WTC11 (cell line): Measurements from ENCODE around the gene ADAM12. TPM values are rescaled to one million over a fixed set of nuclear protein-coding genes. Genes with fewer than 3 reads are reported as not detected.

ENCODE experiments used
- ATAC-seq: fragments of 200-7000 bp; cut with Tn5 transposase; 2 replicates; pipeline ENCODE4 v1.10.0; 2021; ENCODE audit warnings: mild to moderate bottlenecking, moderate library complexity
- CTCF ChIA-PET: fragments of 300-600 bp; sonication (Branson Sonifier 250); formaldehyde crosslinking; loops from one replicate; lab custom pipeline; 2021; ENCODE audit warnings: antibody characterized with exemption; lab: Charles Lee
- POLR2A ChIA-PET: fragments of 350-600 bp; sonication (Branson Sonifier 250); formaldehyde crosslinking; loops from one replicate; lab custom pipeline; 2021; ENCODE audit warnings: antibody characterized with exemption; lab: Charles Lee
- DNase-seq: peaks from one replicate; pipeline ENCODE4 v3.0.0; 2021; ENCODE audit warnings: low spot score
- H3K27ac Mint-ChIP-seq: 2 replicates; pipeline ENCODE4 v1.8.0; 2021; ENCODE audit warnings: mixed read lengths
- H3K27me3 Mint-ChIP-seq: 2 replicates; pipeline ENCODE4 v1.8.0; 2021; ENCODE audit warnings: low read depth, mild to moderate bottlenecking, moderate library complexity, mixed read lengths
- H3K36me3 Mint-ChIP-seq: 2 replicates; pipeline ENCODE4 v1.8.0; 2021; ENCODE audit warnings: mixed read lengths
- H3K4me1 Mint-ChIP-seq: 2 replicates; pipeline ENCODE4 v1.8.0; 2022; ENCODE audit warnings: mixed read lengths
- H3K4me3 Mint-ChIP-seq: 2 replicates; pipeline ENCODE4 v1.8.0; 2021; ENCODE audit warnings: mild to moderate bottlenecking, moderate library complexity, mixed read lengths
- H3K9me3 Mint-ChIP-seq: 2 replicates; pipeline ENCODE4 v1.8.0; 2021; ENCODE audit warnings: mixed read lengths
- CBFB ChIP-seq: sonication (generic); formaldehyde crosslinking; IDR thresholded peaks from 2 replicates; pipeline ENCODE4 v1.8.1; 2022; ENCODE audit warnings: mild to moderate bottlenecking, low read depth, missing genetic modification reagents
- ELF4 ChIP-seq: sonication (generic); formaldehyde crosslinking; IDR thresholded peaks from 2 replicates; pipeline ENCODE4 v1.8.1; 2022; ENCODE audit warnings: low read depth, mild to moderate bottlenecking, moderate library complexity, missing genetic modification reagents
- FOXP1 ChIP-seq: sonication (generic); formaldehyde crosslinking; IDR thresholded peaks from 2 replicates; pipeline ENCODE4 v1.8.0; 2022; ENCODE audit warnings: missing genetic modification reagents, mild to moderate bottlenecking, moderate library complexity, borderline replicate concordance
- KAT7 ChIP-seq: sonication (generic); formaldehyde crosslinking; IDR thresholded peaks from 2 replicates; pipeline ENCODE4 v1.8.1; 2023; ENCODE audit warnings: missing genetic modification reagents, mild to moderate bottlenecking, borderline replicate concordance
- MXD4 ChIP-seq: fragments of 250-450 bp; sonication (Bioruptor Pico); IDR thresholded peaks from 2 replicates; pipeline ENCODE4 v1.8.0; 2021; ENCODE audit warnings: mild to moderate bottlenecking, moderate library complexity, borderline replicate concordance
- NFYB ChIP-seq: sonication (generic); formaldehyde crosslinking; conservative IDR thresholded peaks from 2 replicates; pipeline ENCODE4 v1.8.0; 2022; ENCODE audit warnings: low read depth, missing genetic modification reagents
- TCF7 ChIP-seq: sonication (generic); formaldehyde crosslinking; IDR thresholded peaks from 2 replicates; pipeline ENCODE4 v1.8.0; 2022; ENCODE audit warnings: mild to moderate bottlenecking, low read depth, missing genetic modification reagents, moderate library complexity
- TEAD4 ChIP-seq: sonication (generic); formaldehyde crosslinking; IDR thresholded peaks from 2 replicates; pipeline ENCODE4 v1.8.0; 2022; ENCODE audit warnings: mild to moderate bottlenecking, missing genetic modification reagents
- TP53 ChIP-seq: sonication (generic); formaldehyde crosslinking; IDR thresholded peaks from 2 replicates; pipeline ENCODE4 v1.8.1; 2023; ENCODE audit warnings: mild to moderate bottlenecking, missing genetic modification reagents
- ZNF263 ChIP-seq: sonication (generic); formaldehyde crosslinking; IDR thresholded peaks from 2 replicates; pipeline ENCODE4 v1.8.1; 2022; ENCODE audit warnings: low read depth, mild to moderate bottlenecking, moderate library complexity, missing genetic modification reagents
- ZNF423 ChIP-seq: fragments of 250-450 bp; sonication (Bioruptor Pico); IDR thresholded peaks from 2 replicates; pipeline ENCODE4 v2.1.2; 2022; ENCODE audit warnings: mild to moderate bottlenecking, moderate library complexity
- total RNA-seq: library from RNA; stranded (reverse); gene quantifications from 3 replicates; pipeline ENCODE4 v1.2.3, GENCODE V29; 2021
- TF ChIP-seq, protein P1 (sequence below): fragments of 250-450 bp; sonication (Bioruptor Pico); IDR thresholded peaks from 2 replicates; pipeline ENCODE4 v1.9.0; 2021; ENCODE audit warnings: mild to moderate bottlenecking
- TF ChIP-seq, protein P2 (sequence below): fragments of 250-450 bp; sonication (Bioruptor Pico); IDR thresholded peaks from 2 replicates; pipeline ENCODE4 v1.9.0; 2021; ENCODE audit warnings: moderate library complexity, mild to moderate bottlenecking, inconsistent platforms, borderline replicate concordance
- TF ChIP-seq, protein P3 (sequence below): sonication (generic); formaldehyde crosslinking; IDR thresholded peaks from 2 replicates; pipeline ENCODE4 v1.8.0; 2023; ENCODE audit warnings: missing genetic modification reagents
- TF ChIP-seq, protein P4 (sequence below): sonication (generic); formaldehyde crosslinking; IDR thresholded peaks from 2 replicates; pipeline ENCODE4 v1.8.0; 2022; ENCODE audit warnings: mild to moderate bottlenecking, missing genetic modification reagents
- TF ChIP-seq, protein P5 (sequence below): sonication (generic); formaldehyde crosslinking; IDR thresholded peaks from 2 replicates; pipeline ENCODE4 v1.8.1; 2022; ENCODE audit warnings: low read depth, missing genetic modification reagents, borderline replicate concordance
- TF ChIP-seq, protein P6 (sequence below): sonication (generic); formaldehyde crosslinking; IDR thresholded peaks from 2 replicates; pipeline ENCODE4 v1.8.1; 2022; ENCODE audit warnings: mild to moderate bottlenecking, moderate library complexity, missing genetic modification reagents
- TF ChIP-seq, protein P7 (sequence below): fragments of 200-600 bp; IDR thresholded peaks from 2 replicates; pipeline ENCODE4 v1.8.0; 2022; ENCODE audit warnings: antibody characterized with exemption
- TF ChIP-seq, protein P8 (sequence below): sonication (generic); formaldehyde crosslinking; conservative IDR thresholded peaks from 2 replicates; pipeline ENCODE4 v1.8.1; 2023; ENCODE audit warnings: mild to moderate bottlenecking, low read depth, missing genetic modification reagents, moderate library complexity

ADAM12 gene
- total RNA-seq, 1 experiment from 2014 or later, result 0.22 TPM

DNA sequence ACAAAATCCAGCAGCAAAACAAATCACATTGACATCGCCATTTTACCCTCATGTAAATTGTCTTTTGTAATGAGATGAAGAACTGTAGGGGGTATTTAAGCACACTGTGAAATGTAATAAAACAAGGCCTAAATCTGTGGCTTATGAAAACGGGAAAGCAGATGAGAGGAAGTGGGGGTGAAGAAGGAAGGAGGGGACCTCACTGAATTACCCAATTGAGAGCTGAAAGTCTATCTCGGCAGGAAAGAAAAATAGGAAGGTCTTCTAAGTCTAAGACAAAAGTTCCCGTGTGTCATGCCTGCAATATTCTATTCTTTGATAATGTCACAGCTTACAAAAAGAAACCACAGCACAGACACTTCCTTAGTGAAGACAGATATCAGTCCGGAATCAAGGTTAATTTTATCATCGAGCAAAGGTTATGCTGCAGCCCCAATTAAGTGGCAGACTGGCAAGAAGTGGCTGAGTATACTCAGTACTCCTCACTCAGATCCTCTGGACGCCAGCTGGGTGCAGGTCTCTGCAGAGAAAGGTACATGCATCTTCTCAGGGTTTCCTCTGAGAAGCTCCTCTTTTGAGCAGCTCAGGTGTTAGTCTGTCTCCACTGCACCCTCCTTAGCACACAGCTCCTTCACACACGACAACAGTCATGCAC, 252.2 kb downstream of the ADAM12 start (continued):
- TF ChIP-seq, protein P1, sequence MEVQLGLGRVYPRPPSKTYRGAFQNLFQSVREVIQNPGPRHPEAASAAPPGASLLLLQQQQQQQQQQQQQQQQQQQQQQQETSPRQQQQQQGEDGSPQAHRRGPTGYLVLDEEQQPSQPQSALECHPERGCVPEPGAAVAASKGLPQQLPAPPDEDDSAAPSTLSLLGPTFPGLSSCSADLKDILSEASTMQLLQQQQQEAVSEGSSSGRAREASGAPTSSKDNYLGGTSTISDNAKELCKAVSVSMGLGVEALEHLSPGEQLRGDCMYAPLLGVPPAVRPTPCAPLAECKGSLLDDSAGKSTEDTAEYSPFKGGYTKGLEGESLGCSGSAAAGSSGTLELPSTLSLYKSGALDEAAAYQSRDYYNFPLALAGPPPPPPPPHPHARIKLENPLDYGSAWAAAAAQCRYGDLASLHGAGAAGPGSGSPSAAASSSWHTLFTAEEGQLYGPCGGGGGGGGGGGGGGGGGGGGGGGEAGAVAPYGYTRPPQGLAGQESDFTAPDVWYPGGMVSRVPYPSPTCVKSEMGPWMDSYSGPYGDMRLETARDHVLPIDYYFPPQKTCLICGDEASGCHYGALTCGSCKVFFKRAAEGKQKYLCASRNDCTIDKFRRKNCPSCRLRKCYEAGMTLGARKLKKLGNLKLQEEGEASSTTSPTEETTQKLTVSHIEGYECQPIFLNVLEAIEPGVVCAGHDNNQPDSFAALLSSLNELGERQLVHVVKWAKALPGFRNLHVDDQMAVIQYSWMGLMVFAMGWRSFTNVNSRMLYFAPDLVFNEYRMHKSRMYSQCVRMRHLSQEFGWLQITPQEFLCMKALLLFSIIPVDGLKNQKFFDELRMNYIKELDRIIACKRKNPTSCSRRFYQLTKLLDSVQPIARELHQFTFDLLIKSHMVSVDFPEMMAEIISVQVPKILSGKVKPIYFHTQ (CRISPR knock-in tag), result no peak
- TF ChIP-seq, protein P2, sequence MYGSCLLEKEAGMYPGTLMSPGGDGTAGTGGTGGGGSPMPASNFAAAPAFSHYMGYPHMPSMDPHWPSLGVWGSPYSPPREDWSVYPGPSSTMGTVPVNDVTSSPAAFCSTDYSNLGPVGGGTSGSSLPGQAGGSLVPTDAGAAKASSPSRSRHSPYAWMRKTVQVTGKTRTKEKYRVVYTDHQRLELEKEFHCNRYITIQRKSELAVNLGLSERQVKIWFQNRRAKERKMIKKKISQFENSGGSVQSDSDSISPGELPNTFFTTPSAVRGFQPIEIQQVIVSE (CRISPR knock-in tag), result no peak
- TF ChIP-seq ZNF423 (CRISPR knock-in tag), result no peak
- TF ChIP-seq CBFB (CRISPR knock-in tag), result no peak
- no peak for TF ChIP-seq NFYB
- TF ChIP-seq, protein P3, sequence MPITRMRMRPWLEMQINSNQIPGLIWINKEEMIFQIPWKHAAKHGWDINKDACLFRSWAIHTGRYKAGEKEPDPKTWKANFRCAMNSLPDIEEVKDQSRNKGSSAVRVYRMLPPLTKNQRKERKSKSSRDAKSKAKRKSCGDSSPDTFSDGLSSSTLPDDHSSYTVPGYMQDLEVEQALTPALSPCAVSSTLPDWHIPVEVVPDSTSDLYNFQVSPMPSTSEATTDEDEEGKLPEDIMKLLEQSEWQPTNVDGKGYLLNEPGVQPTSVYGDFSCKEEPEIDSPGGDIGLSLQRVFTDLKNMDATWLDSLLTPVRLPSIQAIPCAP (CRISPR knock-in tag), result no peak
- no peak for TF ChIP-seq MXD4
- TF ChIP-seq TEAD4 (CRISPR knock-in tag), result no peak

DNA sequence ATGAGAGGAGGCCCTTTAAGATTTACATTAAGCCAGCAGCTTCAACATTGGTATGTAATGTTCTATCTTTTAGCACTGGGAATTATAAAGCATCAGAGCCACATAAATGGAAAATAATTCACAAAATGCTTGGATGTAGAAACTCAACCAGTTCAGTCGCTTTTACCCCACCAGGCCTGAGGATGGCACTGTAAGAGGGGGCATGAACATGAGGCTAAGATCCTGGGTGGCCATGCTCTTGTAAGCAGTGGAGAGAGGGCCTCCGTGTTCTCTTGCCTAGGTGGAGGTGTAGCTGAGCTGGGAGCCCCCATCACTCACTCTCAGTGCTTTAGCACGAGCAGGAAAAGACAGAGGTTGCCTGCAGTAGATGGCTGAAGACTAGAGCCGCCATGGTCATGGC, 253.1 kb downstream of the ADAM12 start:
- CTCF ChIA-PET, result interaction anchor here (1.1 to 1.5 kb wide), 2 partner anchors 25 to 201 kb away, joined by 3 to 6 read pairs; no protein-coding TSS in a partner anchor
- Mint-ChIP-seq H3K4me3 (no peak overlapping the region), H3K9me3 (peaks cover 16% of the 10 kb centered on the region), H3K27me3 (peaks cover 5% of the 10 kb centered on the region), H3K4me1 (peaks cover 21% of the 10 kb centered on the region), H3K36me3 (no peaks in the 10 kb centered on the region), H3K27ac (no peak overlapping the region)
- peak; percentile 96 for ATAC-seq
- POLR2A ChIA-PET, result no interaction called here
- peak; percentile 46 for DNase-seq
- no peak for TF ChIP-seq TCF7 (CRISPR knock-in tag)
- TF ChIP-seq, protein P4, sequence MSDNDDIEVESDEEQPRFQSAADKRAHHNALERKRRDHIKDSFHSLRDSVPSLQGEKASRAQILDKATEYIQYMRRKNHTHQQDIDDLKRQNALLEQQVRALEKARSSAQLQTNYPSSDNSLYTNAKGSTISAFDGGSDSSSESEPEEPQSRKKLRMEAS (CRISPR knock-in tag), result no peak
- no peak for TF ChIP-seq MXD4
- no peak for TF ChIP-seq KAT7 (CRISPR knock-in tag)
- TF ChIP-seq, protein P5, sequence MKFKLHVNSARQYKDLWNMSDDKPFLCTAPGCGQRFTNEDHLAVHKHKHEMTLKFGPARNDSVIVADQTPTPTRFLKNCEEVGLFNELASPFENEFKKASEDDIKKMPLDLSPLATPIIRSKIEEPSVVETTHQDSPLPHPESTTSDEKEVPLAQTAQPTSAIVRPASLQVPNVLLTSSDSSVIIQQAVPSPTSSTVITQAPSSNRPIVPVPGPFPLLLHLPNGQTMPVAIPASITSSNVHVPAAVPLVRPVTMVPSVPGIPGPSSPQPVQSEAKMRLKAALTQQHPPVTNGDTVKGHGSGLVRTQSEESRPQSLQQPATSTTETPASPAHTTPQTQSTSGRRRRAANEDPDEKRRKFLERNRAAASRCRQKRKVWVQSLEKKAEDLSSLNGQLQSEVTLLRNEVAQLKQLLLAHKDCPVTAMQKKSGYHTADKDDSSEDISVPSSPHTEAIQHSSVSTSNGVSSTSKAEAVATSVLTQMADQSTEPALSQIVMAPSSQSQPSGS (CRISPR knock-in tag), result no peak
- TF ChIP-seq, protein P6, sequence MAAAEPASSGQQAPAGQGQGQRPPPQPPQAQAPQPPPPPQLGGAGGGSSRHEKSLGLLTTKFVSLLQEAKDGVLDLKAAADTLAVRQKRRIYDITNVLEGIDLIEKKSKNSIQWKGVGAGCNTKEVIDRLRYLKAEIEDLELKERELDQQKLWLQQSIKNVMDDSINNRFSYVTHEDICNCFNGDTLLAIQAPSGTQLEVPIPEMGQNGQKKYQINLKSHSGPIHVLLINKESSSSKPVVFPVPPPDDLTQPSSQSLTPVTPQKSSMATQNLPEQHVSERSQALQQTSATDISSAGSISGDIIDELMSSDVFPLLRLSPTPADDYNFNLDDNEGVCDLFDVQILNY (CRISPR knock-in tag), result no peak
- TF ChIP-seq ZNF263 (CRISPR knock-in tag), result no peak
- no peak for TF ChIP-seq FOXP1 (CRISPR knock-in tag)
- TF ChIP-seq ELF4 (CRISPR knock-in tag), result no peak
- TF ChIP-seq, protein P7, sequence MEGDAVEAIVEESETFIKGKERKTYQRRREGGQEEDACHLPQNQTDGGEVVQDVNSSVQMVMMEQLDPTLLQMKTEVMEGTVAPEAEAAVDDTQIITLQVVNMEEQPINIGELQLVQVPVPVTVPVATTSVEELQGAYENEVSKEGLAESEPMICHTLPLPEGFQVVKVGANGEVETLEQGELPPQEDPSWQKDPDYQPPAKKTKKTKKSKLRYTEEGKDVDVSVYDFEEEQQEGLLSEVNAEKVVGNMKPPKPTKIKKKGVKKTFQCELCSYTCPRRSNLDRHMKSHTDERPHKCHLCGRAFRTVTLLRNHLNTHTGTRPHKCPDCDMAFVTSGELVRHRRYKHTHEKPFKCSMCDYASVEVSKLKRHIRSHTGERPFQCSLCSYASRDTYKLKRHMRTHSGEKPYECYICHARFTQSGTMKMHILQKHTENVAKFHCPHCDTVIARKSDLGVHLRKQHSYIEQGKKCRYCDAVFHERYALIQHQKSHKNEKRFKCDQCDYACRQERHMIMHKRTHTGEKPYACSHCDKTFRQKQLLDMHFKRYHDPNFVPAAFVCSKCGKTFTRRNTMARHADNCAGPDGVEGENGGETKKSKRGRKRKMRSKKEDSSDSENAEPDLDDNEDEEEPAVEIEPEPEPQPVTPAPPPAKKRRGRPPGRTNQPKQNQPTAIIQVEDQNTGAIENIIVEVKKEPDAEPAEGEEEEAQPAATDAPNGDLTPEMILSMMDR, result no peak
- no peak for TF ChIP-seq TP53 (CRISPR knock-in tag)
- TF ChIP-seq, protein P8, sequence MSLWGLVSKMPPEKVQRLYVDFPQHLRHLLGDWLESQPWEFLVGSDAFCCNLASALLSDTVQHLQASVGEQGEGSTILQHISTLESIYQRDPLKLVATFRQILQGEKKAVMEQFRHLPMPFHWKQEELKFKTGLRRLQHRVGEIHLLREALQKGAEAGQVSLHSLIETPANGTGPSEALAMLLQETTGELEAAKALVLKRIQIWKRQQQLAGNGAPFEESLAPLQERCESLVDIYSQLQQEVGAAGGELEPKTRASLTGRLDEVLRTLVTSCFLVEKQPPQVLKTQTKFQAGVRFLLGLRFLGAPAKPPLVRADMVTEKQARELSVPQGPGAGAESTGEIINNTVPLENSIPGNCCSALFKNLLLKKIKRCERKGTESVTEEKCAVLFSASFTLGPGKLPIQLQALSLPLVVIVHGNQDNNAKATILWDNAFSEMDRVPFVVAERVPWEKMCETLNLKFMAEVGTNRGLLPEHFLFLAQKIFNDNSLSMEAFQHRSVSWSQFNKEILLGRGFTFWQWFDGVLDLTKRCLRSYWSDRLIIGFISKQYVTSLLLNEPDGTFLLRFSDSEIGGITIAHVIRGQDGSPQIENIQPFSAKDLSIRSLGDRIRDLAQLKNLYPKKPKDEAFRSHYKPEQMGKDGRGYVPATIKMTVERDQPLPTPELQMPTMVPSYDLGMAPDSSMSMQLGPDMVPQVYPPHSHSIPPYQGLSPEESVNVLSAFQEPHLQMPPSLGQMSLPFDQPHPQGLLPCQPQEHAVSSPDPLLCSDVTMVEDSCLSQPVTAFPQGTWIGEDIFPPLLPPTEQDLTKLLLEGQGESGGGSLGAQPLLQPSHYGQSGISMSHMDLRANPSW, result no peak
